Measurements from ENCODE around the gene ADAM11.

GRCh38 chr17:44807093-44807816, 48.5 kb downstream of the ADAM11 start:
- TF ChIP-seq CTCF (IDR thresholded peaks at IDR 0.05), result no peak
- no peak for TF ChIP-seq POLR2AphosphoS5 (IDR thresholded peaks at IDR 0.05)
- no peak for TF ChIP-seq POLR2A (IDR thresholded peaks at IDR 0.05; ENCODE audit: low read depth)

Data from esophagus muscularis mucosa (tissue), 3 donors.